Sigmoid colon (tissue), 4 donors: ENCODE measurements around the gene GABRB1.

Source experiments
- CTCF ChIP-seq, 4 experiments: fragments of 450-650 bp in 3 of 4; fragments of 200-600 bp in 1 of 4; IDR thresholded peaks; one replicate each; pipeline ENCODE4 v1.5.1; 2016 to 2019; ENCODE audit warnings: antibody characterized with exemption in 4 of 4, mild to moderate bottlenecking in 3 of 4, moderate library complexity in 2 of 4
- EP300 ChIP-seq, 4 donors: sonication (generic); formaldehyde crosslinking; IDR thresholded peaks; one replicate each; pipeline ENCODE4 v1.6.1; 2017; ENCODE audit warnings: antibody characterized with exemption in 4 of 4
- POLR2A ChIP-seq, 2 donors: fragments of 450-650 bp; IDR thresholded peaks; one replicate each; pipeline ENCODE4 v1.6.1; 2016; ENCODE audit warnings: antibody characterized with exemption in 2 of 2, mild to moderate bottlenecking in 2 of 2, moderate library complexity in 2 of 2
- POLR2AphosphoS5 ChIP-seq, 4 donors: sonication (generic); formaldehyde crosslinking; IDR thresholded peaks; one replicate each; pipeline ENCODE4 v1.6.1; 2017; ENCODE audit warnings: antibody characterized with exemption in 4 of 4

- TF ChIP-seq CTCF (IDR thresholded peaks at IDR 0.05) (no peak), POLR2A (IDR thresholded peaks at IDR 0.05) (no peak), POLR2AphosphoS5 (IDR thresholded peaks at IDR 0.05) (no peak), EP300 (IDR thresholded peaks at IDR 0.05) (no peak)
Observed at GRCh38 chr4:47462799-47463234, 431.4 kb downstream of the GABRB1 start.
